ENCODE data around the gene SDE2. TPM values are rescaled to one million over a fixed set of nuclear protein-coding genes. Genes with fewer than 3 reads are reported as not detected.

SDE2 gene
- total and polyA plus RNA-seq, 10 of the 15 experiments (the other 5 are each of a cell fraction or from before 2014, with no cell fraction given) = 2.7 to 19.4 (median 12.6) TPM

GRCh38 chr1:226033582-226033981, 34.4 kb upstream of the SDE2 start:
- intact Hi-C loops (cut with micrococcal nuclease; ENCODE audit: unreplicated experiment) = no loop called here
- Histone ChIP-seq H3K27me3 (replicated peaks in 1 of 2; ENCODE audit: control insufficient read depth in 2 of 2, insufficient read depth in 2 of 2, low read length in 1 of 2) (no peaks in the 10 kb centered on the region), H3K4me2 (ENCODE audit: control insufficient read depth, insufficient read depth) (no peak overlapping the region), H3K4me1 (ENCODE audit: control insufficient read depth, insufficient read depth, low read length) (peaks cover 21% of the 10 kb centered on the region), H3K27ac (ENCODE audit: control insufficient read depth, insufficient read depth) (no peak overlapping the region), H4K20me1 (ENCODE audit: control insufficient read depth, insufficient read depth) (no peaks in the 10 kb centered on the region), H3K9me3 (replicated peaks; ENCODE audit: control insufficient read depth, insufficient read depth, low read length) (no peaks in the 10 kb centered on the region), H2AFZ (ENCODE audit: control insufficient read depth, low read depth, low read length) (no peak overlapping the region), H3K9ac (ENCODE audit: control insufficient read depth, insufficient read depth, low read length) (no peak overlapping the region), H3K36me3 (ENCODE audit: control insufficient read depth in 2 of 2, insufficient read depth in 2 of 2, low read length in 1 of 2) (no peaks in the 10 kb centered on the region), H3K4me3 (no peak overlapping the region), H3K79me2 (ENCODE audit: control insufficient read depth, insufficient read depth, low read length) (no peaks in the 10 kb centered on the region)
- no peak for ATAC-seq
- ChIA-PET RAD21 (ENCODE audit: unreplicated experiment) (no interaction called here), POLR2A (interaction anchor here (0.6 to 0.7 kb wide), 2 partner anchors 114 to 152 kb away, joined by 3 to 15 read pairs; partner anchors contain the start of gene TMEM63A), SMC1A (ENCODE audit: uncharacterized antibody, unreplicated experiment) (interaction anchor here (1.5 kb wide), 1 partner anchor 21 kb away, joined by 5 read pairs; no protein-coding TSS in a partner anchor), CTCF (interaction anchor here (1.8 kb wide), 1 partner anchor 31 kb away, joined by 7 read pairs; no protein-coding TSS in a partner anchor)
- in situ Hi-C loops (cut with MboI) = no loop called here
- no peak for DNase-seq (ENCODE audit: low read depth, low spot score)
- 81% methylated on average over 4 of the region's 4 CpGs for WGBS (ENCODE audit: insufficient coverage, insufficient replicate concordance, low lambda C conversion rate, missing lambda C conversion rate)
- TF ChIP-seq NBN (IDR thresholded peaks at IDR 0.05) = no peak
- TF ChIP-seq E4F1 (IDR thresholded peaks at IDR 0.05; ENCODE audit: borderline replicate concordance, partially characterized antibody) = no peak
- TF ChIP-seq NR2C1 (IDR thresholded peaks at IDR 0.05) = no peak
- no peak for TF ChIP-seq TBL1XR1 (IDR thresholded peaks at IDR 0.05; ENCODE audit: low read depth, low read length)
- TF ChIP-seq POLR2AphosphoS5 (IDR thresholded peaks at IDR 0.05; ENCODE audit: low read length) = no peak
- no peak for TF ChIP-seq LARP7 (IDR thresholded peaks at IDR 0.05)
- TF ChIP-seq HDAC2 (IDR thresholded peaks at IDR 0.05) = no peak
- TF ChIP-seq CUX1 (IDR thresholded peaks at IDR 0.05; ENCODE audit: insufficient replicate concordance, low read depth, low read length) = no peak
- no peak for TF ChIP-seq USF1 (IDR thresholded peaks at IDR 0.05; ENCODE audit: borderline replicate concordance, extremely low read length, insufficient read depth, low read depth, low read length)
- no peak for TF ChIP-seq RB1 (IDR thresholded peaks at IDR 0.05; ENCODE audit: borderline replicate concordance)
- no peak for FAIRE-seq
- no TSS peak for BruUV-seq (replicated peaks)
